Uterus (tissue), 2 donors: Measurements from ENCODE around the gene SFXN4.

ENCODE experiments used
- CTCF ChIP-seq, 4 experiments: fragments of 200-600 bp in 2 of 4; fragments of 450-650 bp in 2 of 4; sonication (generic) in 2 of 4; IDR thresholded peaks; one replicate each; pipeline ENCODE4 v1.5.1; 2016 to 2019; ENCODE audit warnings: antibody characterized with exemption in 4 of 4, mild to moderate bottlenecking in 2 of 4, moderate library complexity in 1 of 4
- POLR2A ChIP-seq, 2 donors: fragments of 450-650 bp; IDR thresholded peaks; one replicate each; pipeline ENCODE4 v1.6.1; 2016; ENCODE audit warnings: antibody characterized with exemption in 2 of 2, mild to moderate bottlenecking in 1 of 2, moderate library complexity in 1 of 2

GRCh38 chr10:119131512-119132240 lies 33.8 kb downstream of the SFXN4 start:
- no peak for TF ChIP-seq CTCF (IDR thresholded peaks at IDR 0.05)
- no peak for TF ChIP-seq POLR2A (IDR thresholded peaks at IDR 0.05)
